GM12878 (cell line): ENCODE results near the gene RRP36. TPM values are rescaled to one million over a fixed set of nuclear protein-coding genes. Genes with fewer than 3 reads are reported as not detected.

Source experiments
- ATAC-seq: fragments of 200-7000 bp; cut with Tn5 transposase; 3 replicates; pipeline ENCODE4 v1.9.1; 2020; ENCODE audit warnings: mild to moderate bottlenecking, moderate library complexity
- BruUV-seq: library from RNA; stranded (reverse); fragments of 400-500 nt; replicated peaks from 2 replicates; lab custom pipeline; 2021; lab: Mats Ljungman, UMichigan
- CTCF ChIA-PET: fragments of 300-600 bp; sonication (Branson Sonifier 250); formaldehyde crosslinking; extraction: SDS; loops from one replicate; lab custom pipeline; 2021; ENCODE audit warnings: inconsistent platforms; lab: Yijun Ruan, JAX
- POLR2A ChIA-PET: fragments of 350-600 bp; formaldehyde crosslinking; extraction: SDS; loops from one replicate; lab custom pipeline; 2021; ENCODE audit warnings: inconsistent platforms; lab: Charles Lee
- RAD21 ChIA-PET: fragments of 300-600 bp; sonication (Branson Sonifier 250); formaldehyde crosslinking; loops from one replicate; lab custom pipeline; 2023; ENCODE audit warnings: antibody characterized with exemption; ENCODE audit not compliant: unreplicated experiment; lab: Charles Lee
- SMC1A ChIA-PET: fragments of 300-600 bp; sonication (Branson Sonifier 250); formaldehyde crosslinking; loops from one replicate; lab custom pipeline; 2023; ENCODE audit not compliant: unreplicated experiment, uncharacterized antibody; lab: Charles Lee
- DNase-seq: peaks from one replicate; pipeline ENCODE4 v3.0.0-alpha.2; 2011; ENCODE audit warnings: low read depth, low spot score
- FAIRE-seq: peaks from 3 replicates; lab custom pipeline; 2011; peaks lifted over from hg19 to GRCh38; lab: Jason Lieb, UNC
- H2AFZ ChIP-seq: 2 replicates; pipeline ENCODE4 v1.6.0; 2011; ENCODE audit warnings: low read depth, low read length, control low read depth; ENCODE audit not compliant: control insufficient read depth
- H3K27ac ChIP-seq: 2 replicates; pipeline ENCODE4 v1.5.1; 2011; ENCODE audit warnings: control low read depth; ENCODE audit not compliant: control insufficient read depth, insufficient read depth
- H3K27me3 ChIP-seq, 2 experiments: replicated peaks in 1 of 2; 2 replicates each; pipeline versions ENCODE4 v1.6.0 to v1.6.1; 2011; ENCODE audit warnings: low read length in 1 of 2; ENCODE audit not compliant: control insufficient read depth in 2 of 2, insufficient read depth in 2 of 2
- H3K36me3 ChIP-seq, 2 experiments: 2 replicates each; pipeline ENCODE4 v1.5.1; 2011; ENCODE audit warnings: low read length in 1 of 2; ENCODE audit not compliant: control insufficient read depth in 2 of 2, insufficient read depth in 2 of 2
- H3K4me1 ChIP-seq: 2 replicates; pipeline ENCODE4 v1.6.1; 2011; ENCODE audit warnings: mild to moderate bottlenecking, low read length, moderate library complexity, mixed read lengths; ENCODE audit not compliant: control insufficient read depth, insufficient read depth
- H3K4me2 ChIP-seq: 2 replicates; pipeline ENCODE4 v1.6.0; 2011; ENCODE audit warnings: control low read depth; ENCODE audit not compliant: control insufficient read depth, insufficient read depth
- H3K4me3 ChIP-seq: fragments of 200-600 bp; sonication (generic); 2 replicates; pipeline ENCODE4 v1.5.1; 2016
- H3K79me2 ChIP-seq: 2 replicates; pipeline ENCODE4 v1.6.0; 2011; ENCODE audit warnings: low read length; ENCODE audit not compliant: control insufficient read depth, insufficient read depth
- H3K9ac ChIP-seq: 2 replicates; pipeline ENCODE4 v1.8.0; 2011; ENCODE audit warnings: low read length, control low read depth, mixed read lengths; ENCODE audit not compliant: control insufficient read depth, insufficient read depth
- H3K9me3 ChIP-seq: replicated peaks from 3 replicates; pipeline ENCODE4 v1.5.1; 2011; ENCODE audit warnings: mild to moderate bottlenecking, low read length; ENCODE audit not compliant: control insufficient read depth, insufficient read depth
- H4K20me1 ChIP-seq: 2 replicates; pipeline ENCODE4 v1.6.0; 2011; ENCODE audit not compliant: control insufficient read depth, insufficient read depth
- ATF7 ChIP-seq: fragments of 450-650 bp; IDR thresholded peaks from 2 replicates; pipeline ENCODE4 v1.6.1; 2016; ENCODE audit warnings: low read depth, mild to moderate bottlenecking
- E4F1 ChIP-seq: fragments of 450-650 bp; IDR thresholded peaks from 2 replicates; pipeline ENCODE4 v1.6.1; 2018; ENCODE audit warnings: borderline replicate concordance, mild to moderate bottlenecking; ENCODE audit not compliant: partially characterized antibody
- EGR1 ChIP-seq, 2 experiments: IDR thresholded peaks; 1 replicate in 1 of 2; 2 replicates in 1 of 2; pipeline ENCODE4 v1.6.1; 2011 to 2012; ENCODE audit warnings: low read depth in 2 of 2, low read length in 2 of 2, borderline replicate concordance in 1 of 2, mild to moderate bottlenecking in 1 of 2, moderate library complexity in 1 of 2
- HDGF ChIP-seq: fragments of 450-650 bp; IDR thresholded peaks from 2 replicates; pipeline ENCODE4 v1.6.1; 2016; ENCODE audit warnings: antibody characterized with exemption
- NBN ChIP-seq: fragments of 450-650 bp; IDR thresholded peaks from 2 replicates; pipeline ENCODE4 v1.6.1; 2016
- NFYB ChIP-seq: IDR thresholded peaks from 2 replicates; pipeline ENCODE4 v1.6.1; 2011; ENCODE audit warnings: low read depth, mild to moderate bottlenecking, low read length, improper control_type of control experiment, moderate library complexity; ENCODE audit not compliant: insufficient read depth
- RELB ChIP-seq: fragments of 450-650 bp; IDR thresholded peaks from 2 replicates; pipeline ENCODE4 v1.6.1; 2017; ENCODE audit warnings: low read depth, mild to moderate bottlenecking, moderate library complexity
- SMC3 ChIP-seq: IDR thresholded peaks from 2 replicates; pipeline ENCODE4 v1.6.1; 2011; ENCODE audit warnings: low read length, improper control_type of control experiment, borderline replicate concordance
- ZBTB4 ChIP-seq: fragments of 450-650 bp; formaldehyde crosslinking; IDR thresholded peaks from 2 replicates; pipeline ENCODE4 v1.4.0; 2022; ENCODE audit warnings: mild to moderate bottlenecking, moderate library complexity
- ZNF592 ChIP-seq: fragments of 450-650 bp; IDR thresholded peaks from 2 replicates; pipeline ENCODE4 v1.6.1; 2017; ENCODE audit warnings: mild to moderate bottlenecking, moderate library complexity
- WGBS: methylation state at CpG from one replicate; pipeline ENCODE4 v1.1.6; 2016; ENCODE audit warnings: low lambda C conversion rate; ENCODE audit not compliant: insufficient replicate concordance, insufficient coverage; ENCODE audit errors: missing lambda C conversion rate; 5-methylcytosine and 5-hydroxymethylcytosine counted together
- in situ Hi-C: fragments of 300-500 bp; cut with MboI; formaldehyde crosslinking; loops from 9 replicates; pipeline ENCODE4 v1.14.3; 2018; ENCODE audit warnings: mixed read lengths
- intact Hi-C: fragments of 100-400 bp; cut with micrococcal nuclease; formaldehyde crosslinking; loops from one replicate; pipeline ENCODE4 v1.14.2; 2022; ENCODE audit not compliant: unreplicated experiment
- polyA plus RNA-seq, 11 experiments: library from polyadenylated mRNA; depleted of rRNA in 4 of 11; unstranded in 6 of 11; stranded (reverse) in 5 of 11; fragments of >200 nt; fragmentation: Nextera tagmentation in 4 of 11; fragmentation: Illumina TruSeq in 1 of 11; extraction: Ambion mirVana in 4 of 11; extraction: Trizol in 1 of 11; gene quantifications; 1 replicate in 1 of 11; 2 replicates in 10 of 11; pipeline versions ENCODE4 v1.2.1 to v1.2.3, GENCODE V29; 2011 to 2016; ENCODE audit warnings: inconsistent platforms in 2 of 11, missing spikeins in 2 of 11, low read depth in 1 of 11
- total RNA-seq, 4 experiments: library from RNA; depleted of rRNA in 3 of 4; stranded (reverse); fragments of >200 nt in 3 of 4; fragmentation: Illumina TruSeq in 1 of 4; extraction: Trizol in 1 of 4; gene quantifications; 2 replicates each; pipeline versions ENCODE4 v1.2.1 to v1.2.3, GENCODE V29; 2013 to 2021

The RRP36 gene
- total and polyA plus RNA-seq, 10 of the 15 experiments (the other 5 are each of a cell fraction or from before 2014, with no cell fraction given): 17.6 to 101 (median 69.7) TPM

GRCh38 chr6:43070028-43070632 is 48.7 kb downstream of the RRP36 start:
- no peaks in the 10 kb centered on the region for H3K4me1 ChIP-seq
- no peaks in the 10 kb centered on the region for H3K79me2 ChIP-seq
- no peaks in the 10 kb centered on the region for H3K36me3 ChIP-seq
- FAIRE-seq (peak; percentile 44), ATAC-seq (peak; percentile 95), DNase-seq (no peak)
- CTCF ChIA-PET: interaction anchor here (0.7 to 2.5 kb wide), 6 partner anchors 16 to 322 kb away, joined by 3 to 16 read pairs (median 4); partner anchors contain the start of gene CUL7
- BruUV-seq: no TSS peak
- no peak overlapping the region for H3K27ac ChIP-seq
- SMC1A ChIA-PET: interaction anchor here (2.3 kb wide), 1 partner anchor 73 kb away, joined by 11 read pairs; no protein-coding TSS in a partner anchor
- WGBS: 38% methylated on average over 5 of the region's 6 CpGs
- no peak overlapping the region for H3K4me2 ChIP-seq
- H3K9me3 ChIP-seq: no peaks in the 10 kb centered on the region
- intact Hi-C loops: loop anchor here (1.0 kb wide), 1 partner anchor 73 kb away; no protein-coding TSS in a partner anchor
- POLR2A ChIA-PET: interaction anchor here (0.6 kb wide), 1 partner anchor 133 kb away, joined by 3 read pairs; no protein-coding TSS in a partner anchor
- H2AFZ ChIP-seq: no peak overlapping the region
- H4K20me1 ChIP-seq: no peaks in the 10 kb centered on the region
- H3K9ac ChIP-seq: no peak overlapping the region
- in situ Hi-C loops: no loop called here
- H3K4me3 ChIP-seq: no peak overlapping the region
- RAD21 ChIA-PET: interaction anchor here (0.7 to 1.3 kb wide), 3 partner anchors 59 to 100 kb away, joined by 3 to 5 read pairs (median 4); no protein-coding TSS in a partner anchor
- no peaks in the 10 kb centered on the region; a peak in 1 of 4 replicates for H3K27me3 ChIP-seq
- TF ChIP-seq ATF7: no peak
- 0 out of 2 replicates have a peak, but pooled peaks have one; percentile 36 for TF ChIP-seq HDGF
- no peak for TF ChIP-seq RELB
- 0 out of 2 replicates have a peak, but pooled peaks have one; percentile 52 for TF ChIP-seq NBN
- no peak for TF ChIP-seq NFYB
- TF ChIP-seq SMC3: peak; percentile 71; the same call in 1 of the 2 replicates
- TF ChIP-seq EGR1 (IDR thresholded peaks at IDR 0.05; ENCODE audit: borderline replicate concordance in 1 of 2, low read depth in 2 of 2, low read length in 2 of 2): no peak
- no peak for TF ChIP-seq ZBTB4
- no peak for TF ChIP-seq E4F1
- no peak for TF ChIP-seq ZNF592
